ENCODE data around the gene PEG3. TPM values are rescaled to one million over a fixed set of nuclear protein-coding genes. Genes with fewer than 3 reads are reported as not detected.

The PEG3 gene
- total RNA-seq, 1 experiment from 2014 or later: not detected

DNA sequence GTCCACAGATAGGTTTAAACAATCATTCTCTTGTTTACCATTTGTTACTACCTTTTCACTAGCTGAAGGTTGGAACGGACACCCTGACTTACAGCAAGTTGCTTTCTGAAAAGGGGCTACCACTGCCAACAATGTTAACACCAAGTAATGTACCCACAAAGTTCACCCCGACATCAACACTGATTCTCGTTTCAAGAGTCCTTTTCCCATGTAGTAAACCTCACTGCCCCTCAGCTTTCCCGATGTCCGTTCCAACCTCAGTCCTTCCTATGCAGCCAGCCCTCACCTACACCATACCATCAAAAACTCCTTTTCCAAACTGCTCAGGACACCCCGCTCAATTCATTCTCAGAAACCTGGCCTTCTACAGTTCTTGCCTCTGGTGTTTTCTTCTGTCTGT, 29.0 kb downstream of the PEG3 start:
- no peak for DNase-seq
- Histone ChIP-seq H4K20me1 (ENCODE audit: insufficient read depth, low read depth, low read length) (no peaks in the 10 kb centered on the region), H3K27me3 (ENCODE audit: low read length) (no peaks in the 10 kb centered on the region), H3K79me2 (ENCODE audit: low read length) (no peaks in the 10 kb centered on the region), H3K4me1 (ENCODE audit: low read length) (no peaks in the 10 kb centered on the region), H3K27ac (ENCODE audit: low read length) (no peak overlapping the region), H3K9me3 (ENCODE audit: low read length) (peaks cover under 1% of the 10 kb centered on the region), H3K9me2 (replicated peaks; ENCODE audit: insufficient read depth, low read length) (no peaks in the 10 kb centered on the region), H3K36me3 (ENCODE audit: insufficient read depth, low read length) (no peaks in the 10 kb centered on the region), H3K9ac (ENCODE audit: low read length) (no peak overlapping the region), H3K4me2 (ENCODE audit: low read depth, low read length, poor library complexity, severe bottlenecking) (no peak overlapping the region), H3K4me3 (ENCODE audit: low read length) (no peak overlapping the region), H2AFZ (ENCODE audit: low read length) (no peak overlapping the region)

DNA sequence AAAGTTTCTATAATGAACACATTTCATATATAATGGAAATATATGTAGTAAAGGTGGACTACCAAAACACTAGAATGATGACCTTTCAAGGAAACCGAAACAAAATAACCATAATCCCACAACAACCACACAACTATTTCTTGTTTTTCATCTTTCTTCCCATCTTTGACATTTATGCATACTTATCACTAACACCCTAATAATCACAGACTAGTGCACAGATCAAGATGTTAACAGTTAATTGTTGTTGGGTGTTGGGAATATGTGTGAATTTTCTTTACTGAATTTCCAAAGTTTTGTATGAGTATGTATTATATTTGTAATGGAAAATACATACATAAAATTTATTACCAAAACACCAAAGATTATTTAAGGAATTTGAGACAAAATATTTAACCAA, 30.3 kb downstream of the PEG3 start:
- H3K9me3 ChIP-seq (ENCODE audit: low read length): peaks cover 9% of the 10 kb centered on the region
- no peak overlapping the region for H3K9ac ChIP-seq (ENCODE audit: low read length)
- no peaks in the 10 kb centered on the region for H3K36me3 ChIP-seq (ENCODE audit: insufficient read depth, low read length)
- no peak for DNase-seq
- H3K27me3 ChIP-seq (ENCODE audit: low read length): no peaks in the 10 kb centered on the region
- no peak overlapping the region for H3K4me2 ChIP-seq (ENCODE audit: low read depth, low read length, poor library complexity, severe bottlenecking)
- no peaks in the 10 kb centered on the region for H3K79me2 ChIP-seq (ENCODE audit: low read length)
- no peaks in the 10 kb centered on the region for H3K9me2 ChIP-seq (replicated peaks; ENCODE audit: insufficient read depth, low read length)
- no peaks in the 10 kb centered on the region for H3K4me1 ChIP-seq (ENCODE audit: low read length)
- H3K4me3 ChIP-seq (ENCODE audit: low read length): no peak overlapping the region
- H2AFZ ChIP-seq (ENCODE audit: low read length): no peak overlapping the region
- no peaks in the 10 kb centered on the region for H4K20me1 ChIP-seq (ENCODE audit: insufficient read depth, low read depth, low read length)
- H3K27ac ChIP-seq (ENCODE audit: low read length): no peak overlapping the region

DNA sequence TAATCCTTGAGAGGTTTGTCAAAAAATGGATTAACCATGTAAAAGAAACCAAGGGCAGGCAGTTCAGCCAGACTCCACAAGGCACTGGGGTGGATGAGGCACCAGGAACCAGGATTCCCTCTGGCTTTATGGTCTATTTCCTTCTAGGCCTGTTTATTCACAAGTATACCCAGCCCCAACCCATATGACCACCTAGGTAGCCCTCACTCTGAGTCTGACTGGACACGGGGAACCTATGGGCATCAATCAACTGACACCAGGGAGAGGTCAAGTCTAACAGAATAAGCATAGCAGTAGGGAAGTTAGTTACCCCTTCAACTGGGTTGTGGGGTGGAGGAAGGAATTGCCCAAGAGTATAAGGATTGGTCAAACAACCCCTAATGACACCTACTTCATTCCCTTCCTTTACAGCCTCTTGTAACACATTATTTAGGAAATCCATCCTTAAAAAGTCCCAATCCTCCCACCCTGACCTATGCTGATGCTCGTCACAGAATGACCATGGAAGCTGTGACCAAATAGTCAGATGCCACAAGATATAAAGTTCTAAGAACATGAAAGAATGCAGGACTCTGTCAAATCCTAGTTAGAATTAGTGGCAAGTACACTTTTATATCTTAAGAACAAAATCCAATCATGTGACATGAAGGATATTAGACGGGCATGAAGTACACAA, 31.7 kb downstream of the PEG3 start:
- H3K79me2 ChIP-seq (ENCODE audit: low read length): no peaks in the 10 kb centered on the region
- H3K27me3 ChIP-seq (ENCODE audit: low read length): no peaks in the 10 kb centered on the region
- H4K20me1 ChIP-seq (ENCODE audit: insufficient read depth, low read depth, low read length): no peaks in the 10 kb centered on the region
- no peak overlapping the region for H2AFZ ChIP-seq (ENCODE audit: low read length)
- no peaks in the 10 kb centered on the region for H3K36me3 ChIP-seq (ENCODE audit: insufficient read depth, low read length)
- DNase-seq: no peak
- no peak overlapping the region for H3K9ac ChIP-seq (ENCODE audit: low read length)
- H3K4me2 ChIP-seq (ENCODE audit: low read depth, low read length, poor library complexity, severe bottlenecking): no peak overlapping the region
- H3K4me3 ChIP-seq (ENCODE audit: low read length): no peak overlapping the region
- no peaks in the 10 kb centered on the region for H3K4me1 ChIP-seq (ENCODE audit: low read length)
- H3K9me3 ChIP-seq (ENCODE audit: low read length): peaks cover 14% of the 10 kb centered on the region
- no peak overlapping the region for H3K27ac ChIP-seq (ENCODE audit: low read length)
- no peaks in the 10 kb centered on the region for H3K9me2 ChIP-seq (replicated peaks; ENCODE audit: insufficient read depth, low read length)

DNA sequence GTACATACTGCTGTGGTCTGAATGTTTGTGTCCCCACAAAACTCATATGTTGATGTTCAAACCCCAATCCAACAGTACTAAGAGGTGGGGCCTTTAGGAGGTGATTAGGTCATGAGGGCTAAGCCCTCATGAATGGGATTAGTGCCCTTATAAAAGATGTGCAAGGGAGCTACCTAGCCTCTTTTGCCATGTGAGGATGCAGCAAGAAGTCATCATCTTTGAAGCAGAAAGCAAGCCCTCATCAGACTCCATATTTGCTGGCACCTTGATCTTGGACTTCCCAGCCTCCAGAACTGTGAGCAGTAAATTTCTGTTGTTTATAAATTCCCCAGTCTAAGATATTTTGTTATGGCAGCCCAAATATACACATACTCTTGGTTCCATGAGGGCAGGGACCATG, 33.9 kb downstream of the PEG3 start:
- Histone ChIP-seq H3K27me3 (ENCODE audit: low read length) (no peaks in the 10 kb centered on the region), H3K9me3 (ENCODE audit: low read length) (peaks cover 31% of the 10 kb centered on the region), H2AFZ (ENCODE audit: low read length) (no peak overlapping the region)

More for the DNA sequence above, 33.9 kb downstream of the PEG3 start:
- Histone ChIP-seq H3K4me3 (ENCODE audit: low read length) (no peak overlapping the region), H3K9me2 (replicated peaks; ENCODE audit: insufficient read depth, low read length) (no peaks in the 10 kb centered on the region), H4K20me1 (ENCODE audit: insufficient read depth, low read depth, low read length) (no peaks in the 10 kb centered on the region), H3K79me2 (ENCODE audit: low read length) (no peaks in the 10 kb centered on the region), H3K4me1 (ENCODE audit: low read length) (no peaks in the 10 kb centered on the region), H3K36me3 (ENCODE audit: insufficient read depth, low read length) (no peaks in the 10 kb centered on the region), H3K9ac (ENCODE audit: low read length) (no peak overlapping the region), H3K27ac (ENCODE audit: low read length) (no peak overlapping the region), H3K4me2 (ENCODE audit: low read depth, low read length, poor library complexity, severe bottlenecking) (no peak overlapping the region)
- DNase-seq: no peak

Small RNA genes within 50 kb of the gene (small RNA-seq; reads per million reads assigned to genes)
- not detected for gene AC006115.2

Other genes starting within 250 kb of the PEG3 start
- 16.4 and 23.2 TPM in 2 replicates for gene ZNF71, start 245.4 kb downstream of the PEG3 start, total RNA-seq (2014; rRNA removed; shearing (Covaris generic); ENCODE audit: low replicate concordance)
- gene SMIM17, start 197.6 kb downstream of the PEG3 start, total RNA-seq (2014; rRNA removed; shearing (Covaris generic); ENCODE audit: low replicate concordance): 0.19 and 0.32 TPM in 2 replicates
- not detected in 2 replicates for gene ZNF835, start 169.0 kb downstream of the PEG3 start, total RNA-seq (2014; rRNA removed; shearing (Covaris generic); ENCODE audit: low replicate concordance)
- not detected in 2 replicates for gene ZIM2, start within 50 bp of the PEG3 start, total RNA-seq (2014; rRNA removed; shearing (Covaris generic); ENCODE audit: low replicate concordance)